ENCODE data around the gene FOXD4L6. TPM values are rescaled to one million over a fixed set of nuclear protein-coding genes. Genes with fewer than 3 reads are reported as not detected.
"Not testable (repeated sequence)": the region's sequence is repeated elsewhere in the genome, so short reads cannot be mapped to it uniquely, and the experiment has no call there.

Gene FOXD4L6
- total RNA-seq, result not detected

DNA sequence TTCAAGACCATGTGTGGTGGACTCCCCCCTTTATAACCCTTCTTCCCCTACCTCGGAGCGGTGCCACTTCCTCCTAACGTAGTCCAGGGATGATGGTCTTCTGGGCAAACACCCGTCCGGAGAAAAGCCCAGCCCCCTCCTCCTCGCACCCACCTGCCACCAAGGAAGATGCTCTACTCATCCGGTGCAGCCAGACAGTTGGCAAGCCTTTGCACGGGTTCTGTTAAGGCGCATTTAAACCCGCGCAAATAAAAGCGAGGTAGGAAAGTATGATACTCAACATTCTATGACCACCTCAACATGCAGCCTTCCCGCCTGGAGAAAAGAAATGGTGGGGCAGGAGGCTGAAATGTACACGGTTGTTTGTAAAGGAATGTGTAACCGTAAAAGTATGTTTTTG, at the start of gene FOXD4L6:
TSS of gene FOXD4L6 (minus strand) at position 101 of the 400 bp plus-strand sequence. CDS start 298 bp downstream, outside the sequence.
- H3K4me3 ChIP-seq; H3K27ac ChIP-seq; H3K9ac ChIP-seq (ENCODE audit: low read depth in 2 of 2, low read length in 2 of 2); intact Hi-C loops (cut with DNase I); H3K9me3 ChIP-seq; H3K27me3 ChIP-seq; H3K36me3 ChIP-seq; H3K4me1 ChIP-seq; DNase-seq: not testable (repeated sequence)

- H3K9ac ChIP-seq (ENCODE audit: low read depth in 2 of 2, low read length in 2 of 2); H3K9me3 ChIP-seq; intact Hi-C loops (cut with DNase I); H3K36me3 ChIP-seq; H3K27ac ChIP-seq; H3K4me3 ChIP-seq; H3K27me3 ChIP-seq; H3K4me1 ChIP-seq; DNase-seq: not testable (repeated sequence)
These were observed 46.5 kb upstream of the FOXD4L6 start for GRCh38 chr9:41174994-41175393.

GRCh38 chr9:41150116-41150515, 21.6 kb upstream of the FOXD4L6 start:
- H3K9ac ChIP-seq (ENCODE audit: low read depth in 2 of 2, low read length in 2 of 2); H3K4me1 ChIP-seq; DNase-seq; H3K27ac ChIP-seq; H3K9me3 ChIP-seq; H3K27me3 ChIP-seq; H3K4me3 ChIP-seq; H3K36me3 ChIP-seq; intact Hi-C loops (cut with DNase I): not testable (repeated sequence)

GRCh38 chr9:41141878-41142277, 13.4 kb upstream of the FOXD4L6 start:
- H3K27me3 ChIP-seq; H3K9me3 ChIP-seq; H3K9ac ChIP-seq (ENCODE audit: low read depth in 2 of 2, low read length in 2 of 2); H3K4me1 ChIP-seq; H3K4me3 ChIP-seq; intact Hi-C loops (cut with DNase I); H3K36me3 ChIP-seq; DNase-seq; H3K27ac ChIP-seq: not testable (repeated sequence)

DNA sequence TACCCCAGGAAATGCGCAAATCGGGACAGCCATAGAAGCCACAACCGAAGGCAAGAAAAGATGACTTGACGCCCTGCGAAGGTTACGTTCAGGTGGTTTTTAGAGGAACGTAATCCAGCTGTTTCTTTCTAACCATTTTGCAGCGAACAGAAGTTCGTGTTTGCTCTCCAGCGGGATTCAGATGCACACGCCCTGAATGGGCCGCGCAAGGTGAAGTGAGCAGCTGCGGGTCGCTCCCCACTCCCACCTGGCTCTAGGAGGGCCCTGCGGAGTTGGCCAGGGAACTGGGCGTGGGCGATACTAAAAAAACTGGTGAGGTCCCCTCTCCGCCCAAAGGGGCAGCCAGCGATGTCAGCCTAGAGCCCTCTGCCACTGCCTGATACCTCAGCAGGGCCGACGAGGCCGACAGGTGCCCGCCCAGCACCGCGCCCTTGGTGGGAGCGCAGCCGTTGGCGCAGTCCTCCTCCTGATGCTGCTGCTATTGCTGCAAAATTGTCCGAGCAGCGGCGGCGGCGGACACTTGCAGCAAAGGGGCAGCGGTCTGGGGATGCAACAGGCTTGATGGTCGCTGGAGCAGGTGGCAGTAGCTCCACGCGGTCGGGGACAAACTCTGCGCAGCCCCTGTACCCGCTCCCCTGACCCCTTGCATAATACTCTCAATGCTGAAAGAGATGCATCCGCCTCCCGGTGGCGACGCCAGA, 1.6 kb downstream of the FOXD4L6 start:
- H3K36me3 ChIP-seq; DNase-seq; H3K27ac ChIP-seq; H3K9ac ChIP-seq (ENCODE audit: low read depth in 2 of 2, low read length in 2 of 2); H3K9me3 ChIP-seq; H3K27me3 ChIP-seq; H3K4me3 ChIP-seq; H3K4me1 ChIP-seq; intact Hi-C loops (cut with DNase I): not testable (repeated sequence)

DNA sequence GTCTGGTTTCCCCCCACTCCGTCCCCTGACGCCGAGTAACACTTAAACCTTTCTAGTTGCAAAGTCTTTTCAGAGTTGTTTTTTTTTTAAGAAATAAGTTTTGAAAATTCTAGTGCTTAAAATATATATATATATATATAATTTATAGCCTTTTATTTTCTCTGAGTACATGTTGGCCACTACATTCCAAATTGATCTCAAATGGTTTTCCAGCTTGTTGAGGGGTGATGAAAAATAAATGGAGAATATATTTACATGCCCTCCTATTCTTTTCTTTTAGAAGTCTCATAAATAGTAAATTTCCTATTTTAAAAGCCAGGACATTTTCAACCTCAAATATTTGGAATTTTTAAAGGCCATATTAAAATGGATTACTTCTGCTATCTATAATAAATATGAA, 2.5 kb downstream of the FOXD4L6 start:
- intact Hi-C loops (cut with DNase I); H3K4me1 ChIP-seq; H3K27me3 ChIP-seq; H3K27ac ChIP-seq; H3K9me3 ChIP-seq; H3K9ac ChIP-seq (ENCODE audit: low read depth in 2 of 2, low read length in 2 of 2); H3K4me3 ChIP-seq; DNase-seq; H3K36me3 ChIP-seq: not testable (repeated sequence)

DNA sequence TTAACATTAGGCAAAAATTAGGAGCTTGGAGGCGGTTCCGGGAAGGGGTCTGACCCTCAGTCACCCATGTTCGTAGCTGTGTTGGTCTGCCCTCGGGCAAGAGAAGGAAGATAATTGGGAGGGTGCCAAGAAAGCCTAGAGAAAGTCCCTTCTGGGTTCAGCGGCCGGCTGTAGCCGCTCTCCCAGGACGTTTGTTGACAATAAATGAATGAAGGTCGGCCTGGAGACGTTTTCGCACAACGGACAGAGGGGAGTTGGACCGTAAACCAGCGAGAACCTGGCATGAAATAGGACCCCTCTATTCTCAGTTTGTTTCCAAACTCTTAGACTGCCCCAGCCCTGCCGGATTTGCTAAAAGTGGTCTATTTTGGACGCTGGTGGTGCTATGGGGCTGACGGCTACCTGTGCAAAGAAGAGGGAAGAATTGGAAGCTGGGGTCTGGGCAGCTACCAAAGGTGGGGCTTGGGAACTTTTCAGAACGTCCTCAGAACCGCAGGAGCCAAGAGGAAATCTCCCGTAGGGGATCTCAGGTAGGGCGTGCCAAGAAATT, 3.3 kb downstream of the FOXD4L6 start:
- DNase-seq; H3K9me3 ChIP-seq; H3K27me3 ChIP-seq; H3K4me1 ChIP-seq; H3K9ac ChIP-seq (ENCODE audit: low read depth in 2 of 2, low read length in 2 of 2); intact Hi-C loops (cut with DNase I); H3K36me3 ChIP-seq; H3K27ac ChIP-seq; H3K4me3 ChIP-seq: not testable (repeated sequence)

DNA sequence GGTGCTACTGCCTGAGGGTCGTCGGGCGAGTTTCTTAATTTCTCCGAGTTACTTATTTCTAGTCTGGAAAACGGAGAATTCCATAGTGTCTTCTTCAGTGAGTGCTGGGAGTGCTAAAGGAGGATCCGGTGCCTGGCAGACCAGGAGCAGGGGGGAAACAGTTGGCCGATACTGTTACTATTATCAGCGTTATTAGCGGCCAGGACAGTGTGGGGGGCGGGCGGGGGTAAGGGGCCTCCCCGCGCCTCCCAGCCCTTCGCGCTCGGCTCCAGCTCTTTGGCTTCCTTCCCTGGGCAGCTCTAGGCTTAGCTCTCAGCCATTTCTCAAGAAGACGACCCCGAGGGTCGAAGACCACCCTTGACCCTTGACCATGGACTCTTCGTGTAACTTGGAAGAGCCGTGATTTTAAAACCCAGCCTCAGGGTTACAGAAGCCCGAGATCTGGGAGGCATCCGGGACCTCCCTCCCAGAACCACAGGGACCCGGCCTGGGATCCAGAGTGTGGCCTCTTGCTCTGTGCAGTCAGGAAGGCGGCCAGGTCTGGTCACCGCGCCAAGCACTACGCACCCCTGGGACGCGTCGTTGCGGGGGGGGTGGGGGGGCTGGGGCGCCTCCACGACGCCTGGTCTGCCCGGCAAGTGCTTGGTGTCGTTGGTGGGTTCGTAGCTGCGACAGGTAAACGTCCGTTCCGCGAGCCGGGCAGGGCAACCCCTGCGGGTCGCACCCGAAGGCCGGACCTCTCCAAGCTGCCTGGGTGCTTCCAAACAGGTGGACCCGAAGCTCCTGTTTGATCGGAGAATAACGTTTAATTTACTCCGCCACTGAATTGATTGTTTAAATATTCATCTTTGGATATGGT, 4.0 kb downstream of the FOXD4L6 start:
- H3K36me3 ChIP-seq; intact Hi-C loops (cut with DNase I); H3K4me3 ChIP-seq; H3K27me3 ChIP-seq; H3K4me1 ChIP-seq; H3K9me3 ChIP-seq; H3K9ac ChIP-seq (ENCODE audit: low read depth in 2 of 2, low read length in 2 of 2); H3K27ac ChIP-seq; DNase-seq: not testable (repeated sequence)

- intact Hi-C loops (cut with DNase I); DNase-seq; H3K4me1 ChIP-seq: not testable (repeated sequence)
These were observed 4.7 kb downstream of the FOXD4L6 start for GRCh38 chr9:41123812-41124211.

DNA sequence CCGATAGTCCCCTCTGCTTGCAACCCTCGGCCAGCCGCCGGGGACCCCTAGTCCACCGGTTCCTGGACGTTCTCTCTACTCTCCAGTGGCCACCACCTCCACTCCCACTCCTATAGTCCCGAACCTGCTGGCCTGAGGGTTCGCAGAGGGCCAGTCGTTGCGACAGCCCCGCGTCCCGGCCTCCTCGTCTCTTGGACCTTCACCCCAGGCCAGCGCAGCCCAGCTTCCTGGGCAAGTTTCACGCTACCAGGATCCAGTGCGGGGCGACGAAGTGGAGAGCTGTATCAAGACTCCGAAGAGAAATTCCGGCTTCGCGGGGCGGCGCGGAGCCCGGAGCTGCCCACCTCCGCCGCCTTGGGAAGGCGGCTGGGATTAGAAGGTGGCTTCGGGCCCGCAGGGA, 5.1 kb downstream of the FOXD4L6 start:
- not testable (repeated sequence) for H3K27me3 ChIP-seq

More at GRCh38 chr9:41123812-41124211, 4.7 kb downstream of the FOXD4L6 start:
- not testable (repeated sequence) for H3K27ac ChIP-seq; H3K9ac ChIP-seq (ENCODE audit: low read depth in 2 of 2, low read length in 2 of 2); H3K9me3 ChIP-seq; H3K27me3 ChIP-seq; H3K36me3 ChIP-seq; H3K4me3 ChIP-seq

DNA sequence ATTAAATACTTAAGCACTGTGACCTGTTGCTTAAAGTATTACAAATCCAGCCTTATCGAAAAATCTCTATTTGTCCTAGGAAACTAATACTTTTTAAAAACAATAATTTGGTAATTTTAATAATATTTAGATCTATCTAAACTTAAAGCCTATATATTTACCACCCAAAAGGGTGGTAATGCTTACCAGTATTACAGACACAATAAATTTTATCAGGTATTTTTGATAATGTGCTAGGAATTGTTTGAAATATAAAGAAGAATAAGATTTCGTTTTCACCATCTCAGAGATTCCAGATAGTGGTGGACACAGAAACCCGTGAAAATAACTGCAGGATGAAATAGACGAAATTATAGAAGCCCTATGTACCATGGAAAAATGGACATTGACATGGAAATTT, 7.8 kb downstream of the FOXD4L6 start:
- H3K4me1 ChIP-seq; intact Hi-C loops (cut with DNase I); H3K9ac ChIP-seq (ENCODE audit: low read depth in 2 of 2, low read length in 2 of 2); H3K27ac ChIP-seq; H3K36me3 ChIP-seq; DNase-seq; H3K9me3 ChIP-seq; H3K4me3 ChIP-seq; H3K27me3 ChIP-seq: not testable (repeated sequence)

More for the DNA sequence above, 5.1 kb downstream of the FOXD4L6 start:
- DNase-seq; H3K4me1 ChIP-seq; H3K9ac ChIP-seq (ENCODE audit: low read depth in 2 of 2, low read length in 2 of 2); H3K9me3 ChIP-seq; intact Hi-C loops (cut with DNase I); H3K4me3 ChIP-seq; H3K27ac ChIP-seq; H3K36me3 ChIP-seq: not testable (repeated sequence)

DNA sequence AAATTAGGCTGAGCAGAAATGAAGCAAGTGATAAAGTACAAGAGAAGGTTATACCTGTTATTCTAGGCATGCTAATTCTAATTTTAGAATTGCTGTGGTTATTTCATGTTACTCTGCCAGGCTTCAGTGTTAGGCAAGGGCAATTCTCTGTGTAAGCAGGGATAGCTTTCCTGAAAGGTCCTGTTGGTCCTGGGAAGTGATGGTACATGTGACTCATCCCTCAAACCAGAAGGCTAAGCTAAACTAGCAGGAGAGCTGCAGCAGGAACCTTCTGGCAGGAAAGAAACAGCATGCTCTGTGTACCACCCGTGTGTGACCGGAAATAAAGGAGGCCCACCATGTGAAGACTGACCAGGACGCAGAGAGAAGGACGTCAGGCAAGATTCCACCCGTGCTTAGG, 8.8 kb downstream of the FOXD4L6 start:
- H3K36me3 ChIP-seq; intact Hi-C loops (cut with DNase I); H3K9ac ChIP-seq (ENCODE audit: low read depth in 2 of 2, low read length in 2 of 2): not testable (repeated sequence)

GRCh38 chr9:41119311-41119710, 9.2 kb downstream of the FOXD4L6 start:
- intact Hi-C loops (cut with DNase I); H3K27ac ChIP-seq; H3K4me1 ChIP-seq; H3K9ac ChIP-seq (ENCODE audit: low read depth in 2 of 2, low read length in 2 of 2); DNase-seq; H3K9me3 ChIP-seq; H3K4me3 ChIP-seq; H3K36me3 ChIP-seq; H3K27me3 ChIP-seq: not testable (repeated sequence)

More for the DNA sequence above, 8.8 kb downstream of the FOXD4L6 start:
- H3K9me3 ChIP-seq, DNase-seq, H3K27me3 ChIP-seq, H3K4me1 ChIP-seq, H3K27ac ChIP-seq, H3K4me3 ChIP-seq: not testable (repeated sequence)

Measured in colonic mucosa (tissue), 4 donors.